Stimulated activated CD4-positive, alpha-beta T cell treated with anti-CD3 and anti-CD28 coated beads, Interleukin-4, amount 100 ng/mL, for 48 hours (primary cell): Measurements from ENCODE around the gene MAML1.

Source experiments
- DNase-seq, 2 donors: peaks; one replicate each; pipeline ENCODE4 v3.0.0-alpha.2; 2020; ENCODE audit warnings: low read depth in 2 of 2

Gene MAML1

GRCh38 chr5:179822059-179822432 lies 89.4 kb downstream of the MAML1 start:
- DNase-seq, result no peak

- no peak for DNase-seq
These were observed 89.9 kb downstream of the MAML1 start for GRCh38 chr5:179822444-179822990.

- DNase-seq, result no peak
These were observed 91.5 kb downstream of the MAML1 start for GRCh38 chr5:179823937-179824744.

- DNase-seq, result no peak
These were observed 92.1 kb downstream of the MAML1 start for GRCh38 chr5:179824745-179825112.

GRCh38 chr5:179825655-179826182 lies 93.1 kb downstream of the MAML1 start:
- no peak for DNase-seq
